ENCODE data around the gene AAR2.

Gene AAR2

DNA sequence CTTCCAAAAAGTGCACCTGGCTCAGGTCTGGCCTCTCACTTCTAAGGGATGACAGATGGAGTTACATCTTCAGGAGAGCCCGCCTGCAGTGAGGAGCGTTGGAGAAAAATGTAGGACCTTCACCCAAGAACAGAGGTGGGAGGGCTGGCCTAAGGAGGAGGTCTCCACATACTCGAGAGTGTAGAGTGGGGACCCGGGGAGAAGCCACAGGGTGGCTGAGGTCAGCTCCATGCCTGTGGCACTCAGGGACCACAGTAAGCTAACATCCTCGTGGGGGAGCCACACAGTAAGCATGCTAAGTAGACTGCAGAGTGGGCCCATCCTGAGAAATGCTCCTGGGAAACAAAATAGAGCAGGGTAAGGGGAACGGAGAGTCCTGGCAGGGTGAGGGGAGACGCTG, 24.0 kb downstream of the AAR2 start:
- DNase-seq (ENCODE audit: low read depth) = no peak

DNA sequence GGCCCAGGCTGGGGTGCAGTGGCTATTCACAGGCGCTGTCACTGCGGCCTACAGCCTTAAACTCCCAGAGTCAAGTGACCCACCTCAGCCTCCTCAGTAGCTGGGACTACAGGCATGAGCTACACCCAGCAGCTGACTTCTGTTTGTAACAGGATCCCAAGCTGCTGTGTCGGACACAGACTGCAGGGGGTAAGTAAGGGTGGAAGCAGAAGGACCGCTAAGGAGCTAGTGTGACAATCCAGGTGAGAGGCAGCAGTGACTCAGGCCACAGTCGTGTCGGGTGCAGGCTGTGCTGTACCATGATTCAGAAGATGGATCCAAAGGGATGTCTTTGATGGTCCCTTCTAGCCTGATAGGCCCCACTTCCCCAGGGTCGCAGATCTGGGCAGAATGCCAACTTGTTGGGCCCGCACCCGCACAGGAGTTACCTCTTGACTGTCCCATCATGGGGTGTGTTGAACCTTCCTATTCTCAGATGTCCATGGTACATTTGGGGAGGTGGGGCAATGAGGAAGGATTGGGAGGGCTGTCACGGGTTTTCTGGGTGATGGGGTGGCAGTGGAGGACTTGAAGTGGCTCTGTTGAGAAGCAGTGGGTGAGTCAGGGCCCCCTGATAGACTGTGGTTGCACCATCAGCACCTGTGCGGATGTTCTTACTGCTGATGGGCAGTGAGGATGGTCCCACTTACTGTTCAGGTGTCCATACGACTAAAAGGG, 25.3 kb downstream of the AAR2 start:
- DNase-seq (ENCODE audit: low read depth) = no peak

DNA sequence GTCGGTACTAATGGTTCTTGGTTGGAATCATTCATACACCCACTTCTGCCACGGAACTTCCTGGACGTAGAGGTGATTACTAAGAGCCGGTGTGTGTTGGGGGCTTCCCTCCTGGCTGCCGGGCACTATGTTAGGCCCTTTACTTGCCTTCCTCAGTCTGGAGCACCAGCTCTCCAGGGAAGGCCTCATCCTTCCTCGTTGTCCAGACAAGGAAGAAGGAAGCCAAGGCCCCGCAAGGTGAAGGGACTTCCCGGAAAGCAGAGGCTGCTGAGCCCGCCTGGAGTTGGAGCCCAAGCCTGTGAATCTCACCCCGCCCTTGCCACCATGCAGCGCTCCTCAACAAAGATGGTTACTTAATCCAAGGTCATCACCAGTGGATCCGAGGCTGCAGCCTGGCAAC, 26.2 kb downstream of the AAR2 start:
- DNase-seq (ENCODE audit: low read depth) = no peak

DNA sequence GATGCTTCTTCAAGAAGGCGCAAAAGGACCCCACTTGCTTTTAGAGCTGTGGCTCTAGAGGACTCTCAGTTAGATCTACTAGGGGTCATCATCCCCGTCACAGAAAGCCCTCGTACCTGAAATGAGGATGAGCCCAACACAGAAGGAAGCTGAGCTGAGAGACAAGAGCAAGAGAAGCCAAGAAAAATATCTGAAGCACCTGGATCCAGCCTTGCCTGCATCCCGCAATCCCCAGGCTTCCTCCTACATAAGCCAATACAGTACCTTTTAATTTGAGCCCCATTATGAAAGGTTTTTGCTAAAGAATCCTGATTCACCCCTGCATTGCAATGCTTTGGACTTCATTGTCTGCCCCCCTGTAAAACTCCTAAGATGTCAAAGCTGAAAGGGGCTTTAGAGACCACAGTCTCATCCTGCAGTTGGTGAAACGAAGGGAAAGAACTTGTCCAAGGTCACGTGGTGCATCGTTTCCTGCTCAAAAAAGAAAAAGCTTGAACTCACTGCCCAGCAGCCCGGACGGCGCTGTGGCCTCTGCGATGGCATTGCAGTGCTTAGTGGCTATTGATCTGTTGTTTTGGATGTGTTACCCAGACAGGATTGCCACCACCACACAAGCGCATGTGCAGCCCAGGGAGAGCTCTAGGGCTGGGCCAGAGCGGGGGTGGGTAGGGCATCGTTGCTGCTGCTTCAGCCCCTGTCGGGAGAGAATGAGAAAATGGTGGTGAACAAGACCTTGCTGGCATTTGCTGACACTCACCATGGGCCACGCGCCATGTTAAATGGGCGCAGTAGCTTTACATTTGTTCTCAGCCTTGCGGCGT, 28.4 kb downstream of the AAR2 start:
- no peak for DNase-seq (ENCODE audit: low read depth)

DNA sequence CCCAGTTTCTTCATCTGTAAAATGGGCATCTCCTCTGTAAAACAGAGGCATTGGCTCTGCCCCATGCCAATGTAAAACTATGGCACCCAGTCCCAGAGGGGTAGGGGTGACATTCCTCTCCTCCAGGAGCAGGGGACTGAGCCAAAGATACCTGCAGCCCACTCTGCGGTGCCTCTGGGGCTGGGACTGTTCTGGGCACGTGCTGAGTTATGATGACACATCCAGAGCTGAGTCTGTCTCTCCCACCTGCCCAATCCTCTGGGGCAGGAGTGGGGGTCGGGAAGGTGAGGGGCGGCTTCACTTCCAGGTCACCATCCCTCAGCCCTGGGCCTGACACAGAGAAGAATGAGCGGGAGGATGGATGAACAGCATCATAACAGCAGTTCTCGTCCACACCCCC, 29.9 kb downstream of the AAR2 start:
- no peak for DNase-seq (ENCODE audit: low read depth)

DNA sequence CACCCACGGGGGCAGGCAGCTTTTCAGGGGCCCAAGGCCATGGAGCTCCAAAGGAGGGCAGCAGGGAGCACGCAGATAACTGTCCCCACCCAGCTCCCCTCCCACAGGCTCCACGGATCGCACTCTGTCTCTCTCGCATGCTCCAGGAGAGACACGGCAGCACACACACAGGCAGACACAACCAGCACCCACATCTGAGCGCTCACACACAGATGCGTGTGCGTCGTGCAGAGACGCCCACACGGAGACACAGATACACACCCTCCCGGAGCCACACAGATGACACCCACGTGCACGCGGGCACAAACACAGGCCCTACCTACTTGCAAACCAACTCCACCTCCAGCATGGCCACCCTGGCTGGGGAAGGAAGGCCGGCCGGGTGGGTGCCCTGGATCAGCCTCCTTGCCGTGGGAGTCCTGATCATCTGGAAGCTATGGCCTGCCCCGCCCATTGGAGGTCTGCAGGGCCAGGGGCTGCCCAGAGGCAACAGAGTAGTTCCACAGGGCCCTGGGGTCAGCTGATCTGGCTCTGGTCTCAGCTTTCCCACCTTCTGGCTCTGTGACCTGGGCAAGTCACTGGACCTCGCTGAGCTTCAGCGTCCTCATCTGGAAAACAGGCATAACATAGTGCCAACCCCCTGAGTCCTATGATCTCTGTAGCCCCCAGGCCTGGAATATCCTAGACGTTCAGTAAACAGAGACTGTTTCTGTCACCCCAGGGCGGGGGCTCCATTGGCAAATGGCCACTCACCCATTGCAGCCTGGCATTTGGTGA, 31.5 kb downstream of the AAR2 start:
- DNase-seq (ENCODE audit: low read depth) = no peak

DNA sequence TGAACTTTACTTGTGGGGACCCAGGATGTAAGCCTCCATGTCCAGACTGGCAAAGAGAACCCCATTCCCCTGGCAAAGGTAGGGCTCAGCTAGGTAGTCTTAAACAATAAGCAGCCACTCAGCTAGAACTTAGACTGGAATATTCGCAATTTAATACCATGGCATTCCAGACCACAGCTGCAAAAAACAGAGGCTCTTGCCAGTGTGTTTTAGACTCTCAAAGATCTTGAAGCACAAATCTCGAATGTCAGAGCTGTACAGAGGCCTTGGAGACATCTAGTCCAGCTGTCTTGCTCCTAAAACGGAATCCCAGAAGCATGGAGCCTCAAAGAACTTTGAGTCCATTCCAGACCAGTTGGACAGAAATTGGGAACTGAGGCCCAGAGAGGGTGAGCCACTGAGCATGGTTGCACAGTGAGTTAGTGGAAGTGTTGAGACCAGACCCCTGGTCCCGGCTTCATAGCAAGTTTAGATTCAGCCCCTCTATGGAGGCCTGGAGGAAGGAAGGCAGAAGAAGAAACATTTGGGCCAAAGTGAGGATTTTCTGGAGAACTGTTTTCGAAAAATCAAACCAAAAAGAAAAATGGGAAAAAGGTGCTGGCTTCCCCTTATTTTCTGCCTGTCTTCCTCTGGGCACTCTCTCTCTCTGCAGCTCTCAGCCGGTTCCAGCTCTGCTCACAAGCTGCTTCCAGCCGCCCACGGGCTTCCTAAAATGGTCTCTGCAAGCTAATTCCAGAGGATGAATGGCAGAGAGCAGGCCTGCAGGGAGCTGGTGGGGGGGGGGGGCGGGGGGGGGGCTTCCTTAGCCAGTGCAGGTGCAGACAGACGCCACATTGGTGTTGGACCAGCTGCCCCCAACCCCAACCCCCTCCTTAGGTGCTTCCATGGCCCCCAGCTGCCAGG, 32.4 kb downstream of the AAR2 start:
- DNase-seq (ENCODE audit: low read depth) = no peak

DNA sequence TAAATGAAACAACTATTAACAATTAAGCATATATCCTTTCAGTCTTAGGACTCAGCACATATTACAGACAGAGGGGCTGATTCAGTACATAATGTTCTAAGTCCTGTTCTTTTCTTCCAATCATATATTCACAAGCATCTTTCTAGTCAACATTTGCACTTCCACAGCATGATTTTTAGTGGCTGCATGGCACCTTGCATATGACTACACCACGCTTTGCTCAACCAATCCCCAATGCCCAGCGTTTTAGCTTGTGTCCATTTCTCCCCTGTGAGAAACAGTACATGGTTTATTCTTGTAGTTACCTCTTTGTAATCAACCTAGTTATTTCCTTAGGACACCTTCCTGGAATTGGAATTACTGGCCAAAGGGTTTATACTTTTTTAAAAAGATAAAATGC, 33.2 kb downstream of the AAR2 start:
- no peak for DNase-seq (ENCODE audit: low read depth)

DNA sequence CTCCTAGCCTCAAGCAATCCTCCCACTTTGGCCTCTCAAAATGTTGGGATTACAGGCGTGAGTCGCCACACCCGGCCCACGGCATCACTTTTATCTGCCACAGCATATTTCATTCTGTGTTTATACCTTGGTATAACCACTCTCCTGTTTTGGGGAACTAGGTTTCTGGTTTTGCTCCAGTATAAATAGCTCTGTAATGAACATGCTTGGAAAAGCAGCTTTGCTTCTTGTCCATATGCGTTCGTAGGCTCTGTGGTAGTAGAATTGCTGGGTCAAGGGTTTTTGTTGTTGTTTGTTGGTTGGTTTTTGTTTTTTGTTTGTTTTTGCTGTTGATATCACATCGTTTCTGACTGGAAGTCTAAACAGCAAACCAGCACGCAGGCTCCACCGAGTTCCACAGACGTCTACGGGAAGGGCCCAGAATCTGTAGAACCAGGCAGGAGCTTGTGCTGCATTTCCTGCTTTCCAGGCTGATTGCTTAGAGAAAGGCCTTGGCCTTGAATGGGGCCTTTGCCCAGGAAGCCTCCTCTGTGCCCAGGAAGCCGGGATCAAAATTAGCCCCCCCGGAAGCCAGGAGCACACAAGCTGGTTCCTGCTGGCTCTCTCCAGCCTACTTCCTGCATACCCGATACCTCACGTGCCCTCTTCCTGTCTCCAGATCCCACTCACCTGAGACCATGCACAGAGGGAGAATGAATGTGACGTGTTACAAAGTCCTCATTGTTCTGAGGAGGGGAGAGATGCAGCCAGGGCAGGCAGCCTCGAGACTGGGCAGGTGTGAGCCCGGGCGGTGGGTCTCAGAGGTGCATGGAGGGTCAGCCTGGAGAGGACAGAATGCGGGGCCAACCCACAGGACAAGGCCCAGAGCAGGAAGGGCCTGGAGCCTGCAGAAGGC, 34.7 kb downstream of the AAR2 start:
- no peak for DNase-seq (ENCODE audit: low read depth)

DNA sequence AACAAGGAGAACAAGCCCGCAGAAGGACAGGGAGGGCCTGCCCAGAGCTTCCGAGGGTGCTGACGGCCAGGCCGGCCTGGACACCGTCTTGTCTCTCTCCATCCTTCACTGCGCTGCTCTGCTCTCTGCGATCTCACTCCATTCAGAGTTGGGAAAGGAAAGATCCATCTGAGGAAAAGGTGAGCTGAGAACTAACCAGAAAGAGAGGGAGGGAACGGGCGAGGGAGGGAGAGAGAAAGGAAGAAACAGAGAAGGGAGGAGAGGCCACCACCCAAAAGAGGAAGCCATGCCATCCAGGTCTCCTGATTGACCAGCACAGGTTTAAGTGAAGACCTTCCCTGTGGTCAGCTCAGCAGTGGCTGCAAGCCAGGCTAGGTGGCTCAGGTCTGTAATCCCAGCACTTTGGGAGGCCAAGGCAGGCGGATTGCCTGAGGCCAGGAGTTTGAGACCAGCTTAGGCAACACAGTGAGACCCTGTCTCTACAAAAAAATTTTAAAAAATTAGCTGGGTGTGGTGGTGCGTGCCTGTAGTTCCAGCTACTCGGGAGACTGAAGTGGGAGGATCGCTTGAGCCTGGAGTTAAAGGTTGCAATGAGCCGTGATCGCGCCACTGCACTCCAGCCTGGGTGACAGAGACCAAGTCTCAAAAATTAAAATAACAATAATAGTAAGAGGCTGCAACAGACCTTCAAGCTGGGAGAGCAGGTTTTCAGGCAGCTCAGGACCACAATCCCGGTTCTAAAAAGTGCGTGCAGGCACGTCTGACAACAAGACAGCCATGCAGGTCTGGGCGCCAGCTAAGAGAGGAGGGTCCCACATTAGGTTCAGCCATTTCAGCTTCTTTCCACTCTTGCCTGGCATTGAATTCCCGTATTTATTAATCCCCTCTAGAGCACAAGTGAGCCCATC, 35.6 kb downstream of the AAR2 start:
- DNase-seq (ENCODE audit: low read depth) = no peak

DNA sequence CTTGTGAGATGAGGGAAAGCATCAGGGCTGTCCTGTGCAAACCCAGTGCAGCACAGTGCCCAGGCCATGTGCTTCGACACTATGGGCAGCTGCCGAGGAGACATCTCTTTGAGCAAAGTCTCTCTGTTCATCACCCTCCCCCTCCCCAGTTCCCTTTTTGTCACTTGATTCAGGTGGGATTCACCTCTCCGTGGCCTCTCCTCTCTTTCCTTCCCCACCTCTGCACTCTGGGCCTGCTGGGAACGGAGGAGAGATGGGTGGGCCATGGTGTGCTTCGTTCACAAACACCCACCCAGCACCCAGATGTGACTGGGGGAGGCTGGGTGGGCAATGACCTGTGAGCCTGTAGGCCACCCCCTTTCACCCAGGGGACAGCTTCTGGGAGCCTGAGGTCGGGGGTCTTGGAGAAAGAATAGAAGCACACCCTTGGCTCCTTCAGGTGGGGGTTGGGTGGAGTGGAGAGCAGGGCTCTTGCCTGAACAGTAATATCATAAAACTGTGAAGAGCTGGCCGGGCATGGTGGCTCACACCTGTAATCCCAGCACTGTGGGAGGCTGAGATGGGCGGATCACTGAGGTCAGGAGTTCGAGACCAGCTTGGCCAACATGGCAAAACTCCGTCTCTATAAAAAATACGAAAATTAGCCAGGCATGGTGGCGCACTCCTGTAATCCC, 36.4 kb downstream of the AAR2 start:
- no peak for DNase-seq (ENCODE audit: low read depth)

DNA sequence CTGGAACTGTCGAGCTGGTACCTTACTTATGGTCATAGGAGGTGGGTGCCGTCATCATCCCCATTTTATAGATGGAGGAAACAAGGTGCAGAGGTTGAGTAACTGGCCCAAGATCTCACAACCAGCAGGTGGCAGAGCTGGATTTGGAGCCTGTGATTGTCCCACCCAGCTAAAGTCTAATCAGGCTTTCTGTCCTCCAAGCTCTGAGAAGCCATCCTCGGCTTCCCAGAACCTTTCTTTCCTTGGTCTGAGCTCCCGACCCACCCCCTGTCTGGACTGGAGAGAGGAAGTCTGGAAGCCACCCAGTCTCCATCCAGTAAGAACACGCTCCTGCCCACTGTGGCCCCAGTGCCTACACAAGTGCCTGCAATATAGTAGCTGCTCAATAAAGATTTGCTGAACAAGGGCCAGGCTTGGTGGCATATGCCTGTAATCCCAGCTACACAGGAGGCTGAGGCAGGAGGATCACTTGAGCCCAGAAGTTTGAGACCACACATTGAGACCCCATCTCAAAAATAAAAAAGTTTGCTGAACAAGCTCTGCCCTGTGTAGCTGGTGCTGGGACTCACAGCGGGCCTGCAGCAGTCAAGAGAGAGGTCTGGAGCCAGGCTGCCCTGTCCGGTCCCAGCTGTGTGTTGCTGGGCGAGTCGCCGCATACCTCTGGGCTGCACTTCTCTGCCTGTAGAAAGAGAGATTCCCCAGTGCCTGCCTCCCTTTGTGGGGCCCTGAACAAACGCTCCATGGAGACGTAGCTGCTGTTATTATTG, 37.3 kb downstream of the AAR2 start:
- no peak for DNase-seq (ENCODE audit: low read depth)

DNA sequence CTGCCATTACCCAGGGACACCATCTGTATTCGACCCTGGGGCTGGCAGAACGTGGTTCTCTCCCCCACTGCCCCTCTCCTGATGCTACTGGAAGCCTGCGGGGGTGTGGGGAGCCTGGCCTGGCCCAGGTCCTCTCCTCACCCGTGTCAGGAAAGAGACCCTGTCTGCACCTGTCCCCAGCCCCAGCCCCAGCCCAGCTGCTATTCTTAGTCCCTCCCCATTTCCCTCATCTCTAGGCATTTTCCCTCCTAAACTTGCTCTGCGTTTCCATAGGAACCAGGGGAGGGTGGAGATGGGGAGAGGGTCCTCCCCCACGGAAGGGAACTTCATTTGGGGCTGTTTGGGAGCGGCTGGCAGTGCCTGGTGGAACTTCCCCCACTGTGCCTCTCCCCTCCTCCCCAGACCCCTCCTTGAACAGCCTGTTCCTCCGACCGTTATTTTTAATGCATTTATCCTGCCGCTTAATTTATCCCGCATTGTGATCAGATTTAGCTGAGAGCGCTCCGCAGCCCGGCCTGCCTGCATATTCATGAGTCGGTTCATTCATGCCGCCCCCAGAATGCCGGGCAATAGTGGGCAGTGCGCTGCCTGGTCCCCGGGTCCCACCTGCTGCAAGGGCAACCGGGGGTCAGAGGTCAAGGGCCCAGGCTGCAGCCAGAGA, 38.0 kb downstream of the AAR2 start:
- no peak for DNase-seq (ENCODE audit: low read depth)

DNA sequence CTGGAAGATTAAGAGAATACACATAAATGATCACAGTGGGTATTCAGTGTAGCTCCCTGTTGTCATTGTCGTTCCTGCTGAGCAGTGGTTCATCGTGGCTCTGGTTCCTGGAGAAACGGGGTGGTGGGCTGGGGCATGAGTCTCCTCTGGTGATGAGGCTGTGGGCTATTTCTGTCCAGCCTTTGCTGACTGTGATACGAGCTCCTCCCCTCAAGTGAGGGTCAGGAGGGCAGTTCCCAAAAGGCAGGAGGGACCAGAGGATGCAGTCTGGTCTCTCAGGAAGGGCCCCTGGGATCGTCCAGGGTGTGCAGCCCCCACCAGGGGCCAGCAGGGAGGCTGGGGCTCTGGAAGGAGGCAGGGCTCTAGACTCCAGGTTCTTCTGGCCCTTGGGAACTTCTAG, 38.7 kb downstream of the AAR2 start:
- no peak for DNase-seq (ENCODE audit: low read depth)

DNA sequence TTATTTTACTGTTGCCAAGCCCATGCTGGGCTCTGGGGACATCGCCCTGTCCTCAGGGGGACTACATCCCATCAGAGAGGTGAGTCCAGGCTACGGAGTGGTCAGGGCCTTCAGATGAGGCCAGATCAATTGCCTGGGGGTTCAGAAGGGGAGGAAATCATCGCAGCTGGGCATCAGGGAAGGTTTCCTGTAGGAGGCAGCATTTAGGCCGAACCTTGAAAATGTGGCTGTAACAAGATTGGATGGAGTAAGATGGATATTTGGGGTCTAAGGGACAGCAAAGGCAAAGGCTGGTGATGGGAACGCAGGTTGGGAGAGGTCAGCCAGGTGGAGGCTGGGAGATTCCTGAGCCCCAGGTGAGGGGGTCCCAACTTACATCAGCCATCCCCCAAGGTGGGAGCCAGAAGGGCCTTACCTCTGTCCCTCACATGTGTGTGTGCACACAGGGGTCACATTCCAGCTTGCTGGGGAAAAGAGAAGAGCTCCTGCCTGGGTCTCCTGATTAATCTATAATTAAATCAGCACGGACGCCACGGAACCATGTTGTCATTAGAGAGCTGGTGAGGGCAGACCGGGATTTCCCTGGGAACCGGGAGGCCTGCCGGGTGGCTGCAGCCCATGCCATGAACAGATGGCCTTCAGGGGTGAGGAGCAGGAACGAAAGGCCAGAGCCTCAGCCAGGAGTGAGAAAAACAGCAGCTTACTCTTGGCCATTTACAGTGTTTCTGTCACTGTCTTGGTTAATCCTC, 39.3 kb downstream of the AAR2 start:
- no peak for DNase-seq (ENCODE audit: low read depth)

DNA sequence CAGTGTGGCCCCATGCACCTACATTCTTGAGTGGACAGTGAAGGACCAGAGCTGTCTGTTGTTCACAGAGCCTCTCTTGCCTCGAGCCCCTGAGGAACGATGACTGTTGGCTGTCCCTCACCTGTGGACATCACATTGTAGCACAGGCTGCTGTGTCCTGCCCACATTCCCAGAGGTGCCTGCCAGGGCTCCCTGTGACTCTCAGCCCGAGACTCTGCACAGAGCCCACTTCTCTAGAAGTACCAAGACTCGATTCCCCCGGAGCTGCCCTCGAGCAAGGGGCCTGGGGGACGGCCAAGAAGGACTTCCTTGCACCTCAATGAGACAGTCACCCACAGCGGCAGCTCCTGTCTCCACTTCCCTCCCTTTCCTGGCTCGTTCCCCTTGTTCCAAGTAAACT, 41.3 kb downstream of the AAR2 start:
- DNase-seq (ENCODE audit: low read depth) = no peak

DNA sequence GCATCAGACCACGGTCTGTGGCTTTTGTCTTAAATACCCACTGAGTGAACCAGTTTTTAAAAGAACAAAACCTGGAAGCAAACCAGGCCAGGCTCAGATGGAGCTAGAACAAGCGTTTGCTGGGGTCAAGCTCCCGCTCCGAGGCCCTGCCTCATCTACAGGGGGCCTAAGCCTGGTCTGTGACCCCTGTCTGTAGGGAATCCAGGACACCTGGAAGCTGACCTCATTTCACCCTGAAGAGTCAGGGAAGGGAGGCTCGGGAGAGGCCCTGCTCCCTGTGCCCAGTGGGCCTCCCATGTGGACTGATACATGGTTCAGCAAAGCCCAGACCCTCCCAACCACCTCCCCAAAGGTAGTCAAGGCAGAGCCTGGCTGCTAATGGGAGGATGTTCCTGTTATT, 43.1 kb downstream of the AAR2 start:
- no peak for DNase-seq (ENCODE audit: low read depth)

All from stimulated activated CD8-positive, alpha-beta memory T cell treated with anti-CD3 and anti-CD28 coated beads, Interleukin-15, amount 100 ng/mL, for 1 hour (primary cell).